H1 (cell line): ENCODE data around the gene MACC1. TPM values are rescaled to one million over a fixed set of nuclear protein-coding genes. Genes with fewer than 3 reads are reported as not detected.

Experiments
- CTCF ChIA-PET: fragments of 300-600 bp; sonication (Branson Sonifier 250); formaldehyde crosslinking; loops from one replicate; lab custom pipeline; 2021; ENCODE audit not compliant: partially characterized antibody; lab: Charles Lee
- POLR2A ChIA-PET: fragments of 300-600 bp; sonication (Branson Sonifier 250); formaldehyde crosslinking; loops from one replicate; lab custom pipeline; 2021; ENCODE audit warnings: inconsistent platforms; ENCODE audit not compliant: partially characterized antibody; lab: Charles Lee
- DNase-seq, 2 experiments: peaks; one replicate each; pipeline versions ENCODE4 v3.0.0 to v3.0.0-alpha.2; 2010 to 2022; ENCODE audit warnings: low spot score in 2 of 2, low read depth in 1 of 2, mixed read lengths in 1 of 2
- FAIRE-seq: peaks from 2 replicates; lab custom pipeline; 2011; peaks lifted over from hg19 to GRCh38; lab: Jason Lieb, UNC
- H2AFZ ChIP-seq: 2 replicates; pipeline ENCODE4 v1.8.1; 2012; ENCODE audit warnings: low read length, inconsistent platforms
- H2AK5ac ChIP-seq: 2 replicates; pipeline ENCODE4 v1.6.1; 2013; ENCODE audit warnings: low read depth, low read length
- H2BK120ac ChIP-seq: replicated peaks from 2 replicates; pipeline ENCODE3; 2013; ENCODE audit warnings: low read depth, low read length, inconsistent platforms
- H2BK12ac ChIP-seq: 2 replicates; pipeline ENCODE4 v1.6.1; 2013; ENCODE audit warnings: low read depth, low read length
- H2BK15ac ChIP-seq: 2 replicates; pipeline ENCODE4 v1.6.1; 2013; ENCODE audit warnings: low read length
- H2BK20ac ChIP-seq: 2 replicates; pipeline ENCODE4 v1.6.1; 2013; ENCODE audit warnings: low read length
- H2BK5ac ChIP-seq: 2 replicates; pipeline ENCODE4 v1.6.1; 2013; ENCODE audit warnings: low read depth, low read length
- H3K14ac ChIP-seq: 2 replicates; pipeline ENCODE4 v1.6.1; 2013; ENCODE audit warnings: inconsistent platforms; ENCODE audit not compliant: insufficient read length
- H3K18ac ChIP-seq: 2 replicates; pipeline ENCODE4 v1.6.1; 2013; ENCODE audit warnings: low read length; ENCODE audit errors: extremely low read depth
- H3K23ac ChIP-seq: 2 replicates; pipeline ENCODE4 v1.6.1; 2013; ENCODE audit warnings: inconsistent platforms; ENCODE audit not compliant: insufficient read length
- H3K23me2 ChIP-seq: 2 replicates; pipeline ENCODE4 v1.6.1; 2013; ENCODE audit warnings: low read depth, low read length
- H3K27ac ChIP-seq: 2 replicates; pipeline ENCODE4 v1.6.1; 2011; ENCODE audit warnings: low read depth, low read length, inconsistent platforms
- H3K27me3 ChIP-seq, 4 experiments: replicated peaks in 1 of 4; 1 replicate in 1 of 4; 2 replicates in 3 of 4; pipeline versions ENCODE4 v1.6.1 to v1.8.1; 2011 to 2013; ENCODE audit warnings: low read length in 3 of 4, mild to moderate bottlenecking in 3 of 4, inconsistent platforms in 2 of 4, mixed read lengths in 2 of 4, moderate library complexity in 1 of 4; ENCODE audit not compliant: control insufficient read depth in 3 of 4, insufficient read depth in 3 of 4; ENCODE audit errors: extremely low read depth in 1 of 4
- H3K36me3 ChIP-seq, 4 experiments: 2 replicates each; pipeline versions ENCODE4 v1.6.1 to v1.8.1; 2011 to 2013; ENCODE audit warnings: mild to moderate bottlenecking in 4 of 4, low read length in 3 of 4, moderate library complexity in 2 of 4, control low read depth in 1 of 4, inconsistent platforms in 1 of 4; ENCODE audit not compliant: insufficient read depth in 4 of 4, control insufficient read depth in 2 of 4
- H3K4ac ChIP-seq: replicated peaks from 2 replicates; pipeline ENCODE3; 2013; ENCODE audit warnings: low read length, low read depth, mixed read lengths, inconsistent platforms; ENCODE audit not compliant: insufficient read length
- H3K4me1 ChIP-seq, 4 experiments: replicated peaks in 1 of 4; 1 replicate in 1 of 4; 2 replicates in 3 of 4; pipeline versions ENCODE4 v1.6.1 to v1.8.1; 2011 to 2013; ENCODE audit warnings: low read length in 3 of 4, inconsistent platforms in 2 of 4, mixed read lengths in 1 of 4; ENCODE audit not compliant: insufficient read depth in 4 of 4, control insufficient read depth in 3 of 4
- H3K4me2 ChIP-seq, 2 experiments: 2 replicates each; pipeline versions ENCODE4 v1.6.1 to v1.8.1; 2011 to 2013; ENCODE audit warnings: low read depth in 2 of 2, low read length in 2 of 2, control low read depth in 1 of 2, inconsistent platforms in 1 of 2, mild to moderate bottlenecking in 1 of 2; ENCODE audit not compliant: insufficient read depth in 1 of 2
- H3K4me3 ChIP-seq, 4 experiments: fragments of 200-600, 300-600 bp in 1 of 4; sonication (generic), shearing (Covaris generic), sonication (Bioruptor Twin) in 1 of 4; 2 replicates each; pipeline versions ENCODE4 v1.5.1 to v1.8.1; 2011 to 2016; ENCODE audit warnings: low read length in 4 of 4, low read depth in 3 of 4, control low read depth in 2 of 4, inconsistent platforms in 2 of 4, mild to moderate bottlenecking in 2 of 4, mixed read lengths in 1 of 4, moderate library complexity in 1 of 4; ENCODE audit not compliant: insufficient read depth in 2 of 4; ENCODE audit errors: extremely low read depth in 1 of 4
- H3K56ac ChIP-seq: replicated peaks from 2 replicates; pipeline ENCODE3; 2013; ENCODE audit warnings: low read depth, mild to moderate bottlenecking, mixed read lengths, low read length, inconsistent platforms; ENCODE audit not compliant: insufficient read length
- H3K79me1 ChIP-seq: 2 replicates; pipeline ENCODE4 v1.6.1; 2013; ENCODE audit warnings: low read depth, low read length, control low read depth
- H3K79me2 ChIP-seq, 2 experiments: 2 replicates each; pipeline versions ENCODE4 v1.6.1 to v1.8.1; 2012 to 2013; ENCODE audit warnings: low read length in 2 of 2, mild to moderate bottlenecking in 2 of 2, inconsistent platforms in 1 of 2; ENCODE audit not compliant: insufficient read depth in 2 of 2, control insufficient read depth in 1 of 2
- H3K9ac ChIP-seq, 4 experiments: replicated peaks in 1 of 4; 1 replicate in 1 of 4; 2 replicates in 3 of 4; pipeline versions ENCODE4 v1.6.1 to v1.8.1; 2011 to 2013; ENCODE audit warnings: low read depth in 3 of 4, low read length in 3 of 4, control low read depth in 2 of 4, mild to moderate bottlenecking in 2 of 4, moderate library complexity in 2 of 4, inconsistent platforms in 1 of 4; ENCODE audit errors: extremely low read depth in 1 of 4
- H3K9me3 ChIP-seq, 2 experiments: 2 replicates each; pipeline versions ENCODE4 v1.6.1 to v1.8.1; 2012 to 2013; ENCODE audit warnings: mild to moderate bottlenecking in 2 of 2, moderate library complexity in 2 of 2, control low read depth in 1 of 2, inconsistent platforms in 1 of 2, low read depth in 1 of 2, low read length in 1 of 2, mixed read lengths in 1 of 2; ENCODE audit not compliant: insufficient read depth in 2 of 2
- H4K20me1 ChIP-seq, 2 experiments: replicated peaks in 1 of 2; 2 replicates each; pipeline versions ENCODE3 to v1.8.1; 2011 to 2013; ENCODE audit warnings: inconsistent platforms in 2 of 2, low read length in 2 of 2, mild to moderate bottlenecking in 1 of 2; ENCODE audit not compliant: insufficient read depth in 2 of 2, control insufficient read depth in 1 of 2
- H4K5ac ChIP-seq: 2 replicates; pipeline ENCODE4 v1.6.1; 2013; ENCODE audit warnings: low read length, low read depth, mixed read lengths, inconsistent platforms; ENCODE audit not compliant: insufficient read length
- H4K8ac ChIP-seq: 2 replicates; pipeline ENCODE4 v1.8.0; 2013; ENCODE audit warnings: mild to moderate bottlenecking, moderate library complexity, low read length, inconsistent platforms; ENCODE audit not compliant: insufficient read depth; ENCODE audit errors: extremely low read depth
- H4K91ac ChIP-seq: replicated peaks from 2 replicates; pipeline ENCODE3; 2013; ENCODE audit warnings: low read length, mixed read lengths, inconsistent platforms; ENCODE audit not compliant: insufficient read length
- ASH2L ChIP-seq: fragments of 200-600, 300-600 bp; sonication (generic); IDR thresholded peaks from one replicate; pipeline ENCODE4 v1.7.1; 2017; ENCODE audit warnings: low read length
- CEBPB ChIP-seq: IDR thresholded peaks from 2 replicates; pipeline ENCODE4 v1.6.1; 2012; ENCODE audit warnings: low read depth, low read length
- CHD2 ChIP-seq: IDR thresholded peaks from 2 replicates; pipeline ENCODE4 v1.6.1; 2012; ENCODE audit warnings: low read length, improper control_type of control experiment
- GTF2F1 ChIP-seq: IDR thresholded peaks from 2 replicates; pipeline ENCODE4 v1.6.1; 2012; ENCODE audit warnings: low read depth, low read length, improper control_type of control experiment, borderline replicate concordance
- HDAC2 ChIP-seq, 2 experiments: fragments of 300-600 bp in 1 of 2; sonication (generic) in 1 of 2; IDR thresholded peaks; 2 replicates each; pipeline ENCODE4 v1.6.1; 2011 to 2012; ENCODE audit warnings: low read depth in 2 of 2, low read length in 2 of 2, mild to moderate bottlenecking in 2 of 2, moderate library complexity in 2 of 2, borderline replicate concordance in 1 of 2, inconsistent platforms in 1 of 2
- SRF ChIP-seq: IDR thresholded peaks from 2 replicates; pipeline ENCODE4 v1.6.1; 2011; ENCODE audit warnings: mild to moderate bottlenecking, low read depth, low read length, moderate library complexity
- SUZ12 ChIP-seq: fragments of 200-600 bp; sonication (generic); IDR thresholded peaks from 2 replicates; pipeline ENCODE4 v1.6.1; 2012; ENCODE audit warnings: mild to moderate bottlenecking, inconsistent platforms, low read length, moderate library complexity, mixed read lengths
- TAF1 ChIP-seq: IDR thresholded peaks from 2 replicates; pipeline ENCODE4 v1.6.1; 2011; ENCODE audit warnings: mild to moderate bottlenecking, low read depth, low read length
- WGBS, 2 experiments: shearing (Covaris generic) in 1 of 2; methylation state at CpG; one replicate each; pipeline versions ENCODE4 v1.1.6 to v1.1.7; 2013 to 2015; ENCODE audit warnings: low lambda C conversion rate in 2 of 2, mixed read lengths in 2 of 2, inconsistent platforms in 1 of 2, low coverage in 1 of 2, missing lambda C conversion rate in 1 of 2; ENCODE audit not compliant: insufficient replicate concordance in 2 of 2, insufficient coverage in 1 of 2, insufficient read length in 1 of 2; ENCODE audit errors: extremely low coverage in 1 of 2, missing lambda C conversion rate in 1 of 2; 5-methylcytosine and 5-hydroxymethylcytosine counted together
- polyA plus RNA-seq, 7 experiments: library from polyadenylated mRNA; depleted of rRNA in 3 of 7; stranded (reverse) in 5 of 7; unstranded in 2 of 7; fragments of >200 nt in 5 of 7; fragments of 200-250 nt in 2 of 7; gene quantifications; 1 replicate in 5 of 7; 2 replicates in 1 of 7; 4 replicates in 1 of 7; pipeline versions ENCODE4 v1.2.1 to v1.2.3, GENCODE V29; 2011 to 2013; ENCODE audit warnings: missing spikeins in 2 of 7, mixed read lengths in 2 of 7
- total RNA-seq: library from RNA; stranded (reverse); fragmentation: NEBNext Ultra II Directional; extraction: Animal tissue kit (Norgen Biotek cat#: 25700); gene quantifications from 2 replicates; pipeline ENCODE4 v1.2.1, GENCODE V29; 2021
- TF ChIP-seq, protein P1 (sequence below): IDR thresholded peaks from 2 replicates; pipeline ENCODE4 v1.6.1; 2012; ENCODE audit warnings: low read length, inconsistent platforms
- TF ChIP-seq, protein P2 (sequence below): IDR thresholded peaks from 2 replicates; pipeline ENCODE4 v1.6.1; 2011; ENCODE audit warnings: low read depth, mild to moderate bottlenecking, low read length; ENCODE audit not compliant: insufficient read depth

Gene MACC1
- total and polyA plus RNA-seq, 2 of the 8 experiments (the other 6 are each of a cell fraction or from before 2014, with no cell fraction given) = 2.0 to 17.2 TPM

DNA sequence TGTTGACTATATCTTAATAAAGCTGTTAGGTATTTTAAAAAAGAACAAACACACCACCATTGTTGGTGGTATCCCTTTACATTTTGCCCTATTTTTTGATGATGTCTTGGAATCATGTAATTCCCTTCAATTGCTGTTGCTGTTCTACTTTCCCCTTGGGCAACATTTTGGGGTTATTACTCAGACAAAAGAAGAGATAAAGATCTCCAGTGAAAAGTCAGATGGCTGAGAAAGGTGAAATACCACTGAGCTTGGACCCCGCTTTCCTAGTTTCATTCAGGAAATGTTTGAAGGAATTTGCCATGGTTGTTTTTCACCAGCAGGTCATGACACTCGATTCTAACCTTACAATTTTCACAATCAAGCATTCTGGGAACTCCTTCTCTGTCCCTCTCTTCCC lies 84.6 kb downstream of the MACC1 start:
- 93% methylated on average over 2 of the region's 2 CpGs; no CpG with 5 or more reads in 1 of the 2 experiments for WGBS, 2 experiments
- CTCF ChIA-PET = interaction anchor here (1.0 to 1.8 kb wide), 2 partner anchors 16 to 23 kb away, joined by 4 read pairs; no protein-coding TSS in a partner anchor
- H3K9ac ChIP-seq = no peak overlapping the region
- no peak overlapping the region for H4K8ac ChIP-seq
- H3K14ac ChIP-seq = no peak overlapping the region
- no peak overlapping the region for H3K4ac ChIP-seq
- H3K4me1 ChIP-seq = peaks cover 0 to 14% (median 1%) of the 10 kb centered on the region in 4 experiments; a peak in 3 of 7 replicates
- no peak overlapping the region for H2AFZ ChIP-seq
- peaks cover 0 to 4% (median 0%) of the 10 kb centered on the region in 4 experiments; a peak in 1 of 8 replicates for H3K36me3 ChIP-seq
- no peak overlapping the region for H3K4me2 ChIP-seq
- H3K4me3 ChIP-seq = no peak overlapping the region
- H2BK15ac ChIP-seq = no peak overlapping the region
- POLR2A ChIA-PET = interaction anchor here (0.9 to 3.9 kb wide), 6 partner anchors 8 to 84 kb away, joined by 3 to 19 read pairs (median 6); partner anchors contain the start of gene MACC1
- no peak overlapping the region for H3K27ac ChIP-seq
- H2BK20ac ChIP-seq = no peak overlapping the region
- H2BK120ac ChIP-seq = no peak overlapping the region
- H3K9me3 ChIP-seq = no peaks in the 10 kb centered on the region
- H2BK12ac ChIP-seq = no peak overlapping the region
- H3K18ac ChIP-seq = no peak overlapping the region; the same call in 1 of the 2 replicates
- H3K56ac ChIP-seq = no peak overlapping the region
- H2BK5ac ChIP-seq = 0 out of 2 replicates have a peak overlapping the region, but pooled peaks have one; percentile 29
- H3K27me3 ChIP-seq = no peaks in the 10 kb centered on the region
- no peak overlapping the region for H4K5ac ChIP-seq
- no peaks in the 10 kb centered on the region for H3K79me2 ChIP-seq
- H4K91ac ChIP-seq = no peak overlapping the region
- no peaks in the 10 kb centered on the region; the same call in 1 of the 2 replicates for H3K79me1 ChIP-seq
- FAIRE-seq (no peak), DNase-seq (no peak)
- H4K20me1 ChIP-seq = no peaks in the 10 kb centered on the region
- no peaks in the 10 kb centered on the region for H3K23me2 ChIP-seq
- TF ChIP-seq TAF1 = no peak
- TF ChIP-seq, protein P1, sequence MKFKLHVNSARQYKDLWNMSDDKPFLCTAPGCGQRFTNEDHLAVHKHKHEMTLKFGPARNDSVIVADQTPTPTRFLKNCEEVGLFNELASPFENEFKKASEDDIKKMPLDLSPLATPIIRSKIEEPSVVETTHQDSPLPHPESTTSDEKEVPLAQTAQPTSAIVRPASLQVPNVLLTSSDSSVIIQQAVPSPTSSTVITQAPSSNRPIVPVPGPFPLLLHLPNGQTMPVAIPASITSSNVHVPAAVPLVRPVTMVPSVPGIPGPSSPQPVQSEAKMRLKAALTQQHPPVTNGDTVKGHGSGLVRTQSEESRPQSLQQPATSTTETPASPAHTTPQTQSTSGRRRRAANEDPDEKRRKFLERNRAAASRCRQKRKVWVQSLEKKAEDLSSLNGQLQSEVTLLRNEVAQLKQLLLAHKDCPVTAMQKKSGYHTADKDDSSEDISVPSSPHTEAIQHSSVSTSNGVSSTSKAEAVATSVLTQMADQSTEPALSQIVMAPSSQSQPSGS = no peak
- no peak for TF ChIP-seq SUZ12
- TF ChIP-seq GTF2F1 = no peak
- no peak for TF ChIP-seq CHD2
- TF ChIP-seq, protein P2, sequence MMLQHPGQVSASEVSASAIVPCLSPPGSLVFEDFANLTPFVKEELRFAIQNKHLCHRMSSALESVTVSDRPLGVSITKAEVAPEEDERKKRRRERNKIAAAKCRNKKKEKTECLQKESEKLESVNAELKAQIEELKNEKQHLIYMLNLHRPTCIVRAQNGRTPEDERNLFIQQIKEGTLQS = no peak
- no peak for TF ChIP-seq ASH2L
- no peak for TF ChIP-seq SRF
- no peak for TF ChIP-seq HDAC2 (IDR thresholded peaks at IDR 0.05; ENCODE audit: borderline replicate concordance in 1 of 2, low read depth in 2 of 2, low read length in 2 of 2)
- no peak for TF ChIP-seq CEBPB
- H3K23ac ChIP-seq = no peak overlapping the region
- H2AK5ac ChIP-seq = no peak overlapping the region
